ENCODE measurements around the gene CCDC15. TPM values are rescaled to one million over a fixed set of nuclear protein-coding genes. Genes with fewer than 3 reads are reported as not detected.
A peak's percentile ranks its signal among the peaks of the same experiment; 100 is the strongest.
"Not testable (repeated sequence)": the region's sequence is repeated elsewhere in the genome, so short reads cannot be mapped to it uniquely, and the experiment has no call there.

The CCDC15 gene
- total RNA-seq, 1 donor from 2014 or later: 2.2 TPM

- DNase-seq (ENCODE audit: low spot score): no peak
Measured at GRCh38 chr11:125001079-125001778, 47.2 kb downstream of the CCDC15 start.

GRCh38 chr11:125001849-125002248 lies 47.8 kb downstream of the CCDC15 start:
- DNase-seq (ENCODE audit: low spot score): no peak

GRCh38 chr11:125005491-125005890 lies 51.5 kb downstream of the CCDC15 start:
- no peak for DNase-seq (ENCODE audit: low spot score)

GRCh38 chr11:125016413-125016812 lies 62.4 kb downstream of the CCDC15 start:
- DNase-seq (ENCODE audit: low spot score): no peak

GRCh38 chr11:125020342-125020741 lies 66.3 kb downstream of the CCDC15 start:
- no peak for DNase-seq (ENCODE audit: low spot score)

GRCh38 chr11:125022551-125022950 lies 68.5 kb downstream of the CCDC15 start:
- no peak for DNase-seq (ENCODE audit: low spot score)

- DNase-seq (ENCODE audit: low spot score): no peak
Measured at GRCh38 chr11:125025968-125026367, 72.0 kb downstream of the CCDC15 start.

- DNase-seq (ENCODE audit: low spot score): not testable (repeated sequence)
Measured at GRCh38 chr11:125029431-125029830, 75.4 kb downstream of the CCDC15 start.

GRCh38 chr11:125036933-125037332 lies 82.9 kb downstream of the CCDC15 start:
- DNase-seq (ENCODE audit: low spot score): no peak

GRCh38 chr11:125049164-125049792 lies 95.3 kb downstream of the CCDC15 start:
- DNase-seq (ENCODE audit: low spot score): no peak

- DNase-seq (ENCODE audit: low spot score): no peak
Measured at GRCh38 chr11:125052047-125052446, 98.0 kb downstream of the CCDC15 start.

- no peak for DNase-seq (ENCODE audit: low spot score)
Measured at GRCh38 chr11:125053167-125053566, 99.2 kb downstream of the CCDC15 start.

- no peak for DNase-seq (ENCODE audit: low spot score)
Measured at GRCh38 chr11:125055107-125055715, 101.2 kb downstream of the CCDC15 start.

GRCh38 chr11:125056111-125056510 lies 102.1 kb downstream of the CCDC15 start:
- not testable (repeated sequence) for DNase-seq (ENCODE audit: low spot score)

GRCh38 chr11:125056931-125057692 lies 103.1 kb downstream of the CCDC15 start:
- no peak for DNase-seq (ENCODE audit: low spot score)

- no peak for DNase-seq (ENCODE audit: low spot score)
Measured at GRCh38 chr11:125057693-125058016, 103.7 kb downstream of the CCDC15 start.

- DNase-seq (ENCODE audit: low spot score): no peak
Measured at GRCh38 chr11:125061281-125061680, 107.3 kb downstream of the CCDC15 start.

- no peak for DNase-seq (ENCODE audit: low spot score)
Measured at GRCh38 chr11:125062218-125062930, 108.4 kb downstream of the CCDC15 start.

GRCh38 chr11:125062931-125063428 lies 109.0 kb downstream of the CCDC15 start, which contains the start of gene SLC37A2:
SLC37A2 (plus strand) TSS chr11:125063305; CDS start chr11:125063368, 63 bp downstream.
- peak; percentile 71 for DNase-seq (ENCODE audit: low spot score)

- peak; percentile 40 for DNase-seq (ENCODE audit: low spot score)
Measured at GRCh38 chr11:125063429-125064043, 109.5 kb downstream of the CCDC15 start.

- DNase-seq (ENCODE audit: low spot score): no peak
Measured at GRCh38 chr11:125064070-125064469, 110.1 kb downstream of the CCDC15 start.

Data from ureter (tissue), 1 donor.